ENCODE data around the gene MAPK8. TPM values are rescaled to one million over a fixed set of nuclear protein-coding genes. Genes with fewer than 3 reads are reported as not detected.

The MAPK8 gene
- total RNA-seq, 1 donor, result 39.1 TPM

DNA sequence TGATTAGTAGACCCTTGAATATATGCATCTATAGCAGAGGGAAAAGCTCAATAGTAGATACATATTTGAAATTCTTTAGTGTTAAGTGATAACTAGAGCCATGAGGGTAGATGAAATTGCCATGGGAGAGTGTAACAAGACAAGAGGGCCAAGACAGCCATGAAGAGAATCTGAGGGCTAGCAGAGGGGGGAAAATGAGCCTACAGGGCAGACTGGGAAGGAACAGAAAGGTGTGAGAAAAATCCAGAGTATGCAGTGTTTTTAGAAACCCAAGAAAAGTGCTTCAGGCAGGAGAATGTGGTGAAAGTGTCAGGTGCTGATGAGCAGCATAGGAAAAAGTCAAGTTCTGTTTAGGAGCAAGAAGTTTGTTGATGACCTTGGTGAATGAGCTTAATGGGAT lies 63.0 kb downstream of the MAPK8 start:
- DNase-seq (ENCODE audit: low read depth), result no peak
- no peak overlapping the region for H3K4me3 ChIP-seq (ENCODE audit: low read depth, low read length)
- TF ChIP-seq, protein P1, sequence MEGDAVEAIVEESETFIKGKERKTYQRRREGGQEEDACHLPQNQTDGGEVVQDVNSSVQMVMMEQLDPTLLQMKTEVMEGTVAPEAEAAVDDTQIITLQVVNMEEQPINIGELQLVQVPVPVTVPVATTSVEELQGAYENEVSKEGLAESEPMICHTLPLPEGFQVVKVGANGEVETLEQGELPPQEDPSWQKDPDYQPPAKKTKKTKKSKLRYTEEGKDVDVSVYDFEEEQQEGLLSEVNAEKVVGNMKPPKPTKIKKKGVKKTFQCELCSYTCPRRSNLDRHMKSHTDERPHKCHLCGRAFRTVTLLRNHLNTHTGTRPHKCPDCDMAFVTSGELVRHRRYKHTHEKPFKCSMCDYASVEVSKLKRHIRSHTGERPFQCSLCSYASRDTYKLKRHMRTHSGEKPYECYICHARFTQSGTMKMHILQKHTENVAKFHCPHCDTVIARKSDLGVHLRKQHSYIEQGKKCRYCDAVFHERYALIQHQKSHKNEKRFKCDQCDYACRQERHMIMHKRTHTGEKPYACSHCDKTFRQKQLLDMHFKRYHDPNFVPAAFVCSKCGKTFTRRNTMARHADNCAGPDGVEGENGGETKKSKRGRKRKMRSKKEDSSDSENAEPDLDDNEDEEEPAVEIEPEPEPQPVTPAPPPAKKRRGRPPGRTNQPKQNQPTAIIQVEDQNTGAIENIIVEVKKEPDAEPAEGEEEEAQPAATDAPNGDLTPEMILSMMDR (IDR thresholded peaks at IDR 0.05; ENCODE audit: insufficient read depth, low read length), result no peak

DNA sequence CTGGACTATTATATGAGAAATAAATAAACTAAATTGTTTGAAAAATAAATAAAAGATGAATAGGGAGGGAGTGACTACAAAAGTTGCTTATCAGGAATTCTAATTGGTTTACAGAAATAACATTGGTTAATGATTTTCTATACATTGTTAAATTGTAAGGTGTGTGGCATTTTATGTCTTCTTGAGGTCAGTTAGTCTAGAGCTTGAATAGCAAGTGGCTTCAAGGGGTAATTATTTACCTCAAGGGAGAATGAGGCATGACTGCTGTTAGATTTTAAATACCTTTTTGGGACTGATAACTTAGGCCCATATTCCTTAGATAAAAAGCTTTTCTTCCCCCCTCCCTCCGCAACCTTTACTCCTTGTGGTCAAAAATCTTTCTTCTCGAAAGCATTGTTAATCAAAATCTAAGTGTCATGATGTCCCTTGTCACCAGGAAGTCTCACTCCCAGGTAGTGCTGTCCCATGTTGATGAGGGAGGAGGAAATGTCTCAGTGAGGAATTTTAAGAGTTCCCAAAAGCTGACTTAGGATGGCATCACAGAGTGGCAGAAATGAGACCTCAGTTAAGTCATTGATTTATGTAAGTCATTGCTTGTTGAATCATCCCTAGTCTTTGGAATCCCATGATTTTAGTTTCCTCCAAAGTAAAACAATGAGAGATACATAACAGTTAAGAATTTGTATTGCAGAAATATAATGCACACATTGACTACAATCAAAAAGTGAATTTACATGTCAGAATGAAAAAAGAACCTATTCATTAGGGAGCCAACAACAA lies 71.5 kb downstream of the MAPK8 start:
- TF ChIP-seq, protein P1 (IDR thresholded peaks at IDR 0.05; ENCODE audit: insufficient read depth, low read length), result no peak
- no peak overlapping the region for H3K4me3 ChIP-seq (ENCODE audit: low read depth, low read length)
- DNase-seq (ENCODE audit: low read depth), result no peak

DNA sequence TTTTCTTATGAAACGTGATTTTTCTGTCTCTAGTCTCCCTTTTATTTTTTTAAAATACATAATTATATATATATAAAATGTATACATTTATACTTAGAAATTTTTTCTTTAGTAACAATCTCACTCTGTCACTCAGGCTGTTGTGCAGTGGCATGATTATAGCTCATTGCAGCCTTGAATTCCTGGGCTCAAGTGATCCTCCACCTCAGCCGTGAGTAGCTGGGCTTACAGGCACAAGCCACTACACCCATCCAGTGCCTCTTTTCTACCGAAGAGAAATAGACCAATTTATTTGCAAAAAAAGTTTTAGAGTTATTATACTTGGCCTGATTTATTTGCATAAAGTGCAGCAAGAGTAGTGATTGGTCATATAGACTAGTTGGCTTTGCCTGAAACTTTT lies 72.2 kb downstream of the MAPK8 start:
- TF ChIP-seq, protein P1 (IDR thresholded peaks at IDR 0.05; ENCODE audit: insufficient read depth, low read length), result no peak
- DNase-seq (ENCODE audit: low read depth), result no peak
- no peak overlapping the region for H3K4me3 ChIP-seq (ENCODE audit: low read depth, low read length)

DNA sequence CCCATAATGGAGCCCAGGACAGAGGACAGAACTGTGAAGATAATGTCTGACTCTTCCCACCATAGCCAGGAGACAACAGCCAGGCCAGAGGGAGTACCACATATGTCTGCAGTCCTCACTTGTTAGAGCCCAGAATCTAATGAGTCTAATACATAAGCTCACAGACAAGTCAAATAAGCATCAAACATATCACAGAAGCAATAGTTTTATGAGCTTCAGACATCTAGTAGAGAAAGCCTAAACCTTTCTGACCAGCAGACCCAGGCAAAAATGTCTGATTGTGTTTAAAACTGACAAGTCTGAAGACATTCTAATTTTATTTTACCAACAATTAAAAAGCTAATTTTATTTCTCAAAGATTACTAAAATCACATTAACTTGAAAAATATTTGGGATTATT lies 75.5 kb downstream of the MAPK8 start:
- H3K4me3 ChIP-seq (ENCODE audit: low read depth, low read length), result no peak overlapping the region
- TF ChIP-seq, protein P1 (IDR thresholded peaks at IDR 0.05; ENCODE audit: insufficient read depth, low read length), result no peak
- DNase-seq (ENCODE audit: low read depth), result no peak

DNA sequence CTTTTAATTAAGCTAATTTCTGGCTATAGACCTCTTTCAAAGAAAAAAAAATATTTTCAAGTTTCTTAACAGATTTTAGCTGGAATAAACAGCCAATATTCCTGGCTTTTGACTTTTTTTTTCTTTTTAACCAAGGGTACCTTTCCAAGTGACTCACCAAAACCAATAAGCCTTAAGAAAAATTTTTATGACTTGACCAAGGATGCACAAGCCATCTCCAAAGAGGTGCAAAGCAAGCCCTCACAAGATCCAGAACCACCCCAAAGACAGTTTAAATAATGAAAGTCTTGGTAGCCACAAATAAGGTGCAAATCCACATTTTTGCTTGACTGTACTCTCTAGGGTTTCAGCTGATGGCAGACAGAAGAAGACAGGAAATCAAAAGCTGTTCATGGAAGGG lies 76.5 kb downstream of the MAPK8 start:
- no peak for DNase-seq (ENCODE audit: low read depth)
- H3K4me3 ChIP-seq (ENCODE audit: low read depth, low read length), result no peak overlapping the region
- TF ChIP-seq, protein P1 (IDR thresholded peaks at IDR 0.05; ENCODE audit: insufficient read depth, low read length), result no peak

DNA sequence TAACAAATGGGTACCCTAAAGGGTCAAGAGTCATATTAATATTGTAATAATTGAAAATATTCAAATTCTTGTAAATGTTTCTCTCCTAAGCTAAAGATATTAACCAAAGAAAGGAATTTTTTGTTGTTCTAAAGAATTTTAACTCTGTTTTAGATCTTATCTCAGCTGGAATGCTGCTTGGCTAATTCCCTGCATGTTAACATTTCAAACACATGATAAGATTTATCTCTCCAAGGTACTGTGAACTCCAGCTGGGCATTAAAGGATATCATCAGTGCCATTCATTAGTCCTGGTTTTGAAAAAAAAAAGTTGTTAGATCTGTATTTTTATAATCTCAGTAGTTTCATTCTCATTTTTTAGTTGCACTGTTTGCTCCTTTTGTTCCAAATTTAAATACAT lies 76.9 kb downstream of the MAPK8 start:
- DNase-seq (ENCODE audit: low read depth), result peak; percentile 41
- H3K4me3 ChIP-seq (ENCODE audit: low read depth, low read length), result no peak overlapping the region
- TF ChIP-seq, protein P1 (IDR thresholded peaks at IDR 0.05; ENCODE audit: insufficient read depth, low read length), result no peak

DNA sequence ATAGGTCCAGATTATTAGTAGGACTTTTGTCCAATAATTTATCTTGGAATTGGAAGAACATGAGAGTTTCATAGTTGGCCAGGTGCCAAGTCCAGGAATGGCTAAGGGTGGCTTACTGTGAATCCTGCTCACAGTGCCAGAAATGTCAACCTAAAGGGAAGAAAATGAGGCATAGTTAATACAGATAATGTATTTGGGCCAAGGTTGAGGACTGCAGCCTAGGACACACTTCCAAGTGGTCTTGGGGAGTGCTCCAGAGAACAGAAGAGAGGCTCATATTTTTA lies 78.2 kb downstream of the MAPK8 start:
- no peak overlapping the region for H3K4me3 ChIP-seq (ENCODE audit: low read depth, low read length)
- DNase-seq (ENCODE audit: low read depth), result peak; percentile 34
- TF ChIP-seq, protein P1 (IDR thresholded peaks at IDR 0.05; ENCODE audit: insufficient read depth, low read length), result no peak

All from fibroblast of the aortic adventitia (primary cell).